Measurements from ENCODE around the gene BCO1. TPM values are rescaled to one million over a fixed set of nuclear protein-coding genes. Genes with fewer than 3 reads are reported as not detected.

The BCO1 gene
- total and polyA plus RNA-seq, 2 donors from 2014 or later, result 1.4 to 3.0 TPM

GRCh38 chr16:81286190-81286589 is 47.7 kb downstream of the BCO1 start:
- Histone ChIP-seq H3K9me3 (ENCODE audit: control insufficient read depth in 2 of 3, insufficient read depth in 1 of 3, low read length in 3 of 3) (no peaks in the 10 kb centered on the region), H3K9ac (ENCODE audit: low read length in 3 of 3) (no peak overlapping the region), H3K27me3 (ENCODE audit: control insufficient read depth, insufficient read depth, low read length) (no peaks in the 10 kb centered on the region), H3K4me3 (ENCODE audit: low read length in 3 of 3) (no peak overlapping the region), H3K27ac (ENCODE audit: low read depth in 2 of 2, low read length in 2 of 2) (no peak overlapping the region), H3K4me1 (ENCODE audit: control insufficient read depth in 2 of 3, insufficient read depth in 2 of 3, low read depth in 1 of 3, low read length in 3 of 3) (no peaks in the 10 kb centered on the region), H3K36me3 (ENCODE audit: control insufficient read depth in 2 of 3, insufficient read depth in 3 of 3, low read length in 3 of 3) (no peaks in the 10 kb centered on the region)
- intact Hi-C loops (cut with DNase I), result no loop called here
- DNase-seq (no peak), FAIRE-seq (no peak)
- no peak for TF ChIP-seq CTCF (IDR thresholded peaks at IDR 0.05; ENCODE audit: borderline replicate concordance, extremely low read depth, insufficient read depth)

GRCh38 chr16:81291117-81291516 is 52.6 kb downstream of the BCO1 start:
- Histone ChIP-seq H3K27me3 (ENCODE audit: control insufficient read depth, insufficient read depth, low read length) (no peaks in the 10 kb centered on the region), H3K27ac (ENCODE audit: low read depth in 2 of 2, low read length in 2 of 2) (no peak overlapping the region), H3K4me1 (ENCODE audit: control insufficient read depth in 2 of 3, insufficient read depth in 2 of 3, low read depth in 1 of 3, low read length in 3 of 3) (no peaks in the 10 kb centered on the region), H3K36me3 (ENCODE audit: control insufficient read depth in 2 of 3, insufficient read depth in 3 of 3, low read length in 3 of 3) (no peaks in the 10 kb centered on the region), H3K9ac (ENCODE audit: low read length in 3 of 3) (no peak overlapping the region), H3K4me3 (ENCODE audit: low read length in 3 of 3) (no peak overlapping the region), H3K9me3 (ENCODE audit: control insufficient read depth in 2 of 3, insufficient read depth in 1 of 3, low read length in 3 of 3) (no peaks in the 10 kb centered on the region)
- no peak for TF ChIP-seq CTCF (IDR thresholded peaks at IDR 0.05; ENCODE audit: borderline replicate concordance, extremely low read depth, insufficient read depth)
- FAIRE-seq, result no peak
- no peak for DNase-seq
- intact Hi-C loops (cut with DNase I), result no loop called here

- H3K4me3 ChIP-seq (ENCODE audit: low read length in 3 of 3), result no peak overlapping the region
- TF ChIP-seq CTCF (IDR thresholded peaks at IDR 0.05; ENCODE audit: borderline replicate concordance, extremely low read depth, insufficient read depth), result no peak
- no peaks in the 10 kb centered on the region for H3K27me3 ChIP-seq (ENCODE audit: control insufficient read depth, insufficient read depth, low read length)
- H3K27ac ChIP-seq (ENCODE audit: low read depth in 2 of 2, low read length in 2 of 2), result no peak overlapping the region
- no peaks in the 10 kb centered on the region for H3K4me1 ChIP-seq (ENCODE audit: control insufficient read depth in 2 of 3, insufficient read depth in 2 of 3, low read depth in 1 of 3, low read length in 3 of 3)
- intact Hi-C loops (cut with DNase I), result no loop called here
- H3K9me3 ChIP-seq (ENCODE audit: control insufficient read depth in 2 of 3, insufficient read depth in 1 of 3, low read length in 3 of 3), result no peaks in the 10 kb centered on the region
- H3K9ac ChIP-seq (ENCODE audit: low read length in 3 of 3), result no peak overlapping the region
- FAIRE-seq (no peak), DNase-seq (no peak)
- H3K36me3 ChIP-seq (ENCODE audit: control insufficient read depth in 2 of 3, insufficient read depth in 3 of 3, low read length in 3 of 3), result no peaks in the 10 kb centered on the region
These were observed 54.4 kb downstream of the BCO1 start for GRCh38 chr16:81292936-81293335.

Data from kidney (tissue), 14 donors.